ENCODE results near the gene CXCL10.

- TF ChIP-seq EP300 (IDR thresholded peaks at IDR 0.05; ENCODE audit: borderline replicate concordance), result no peak
- TF ChIP-seq, protein P1, sequence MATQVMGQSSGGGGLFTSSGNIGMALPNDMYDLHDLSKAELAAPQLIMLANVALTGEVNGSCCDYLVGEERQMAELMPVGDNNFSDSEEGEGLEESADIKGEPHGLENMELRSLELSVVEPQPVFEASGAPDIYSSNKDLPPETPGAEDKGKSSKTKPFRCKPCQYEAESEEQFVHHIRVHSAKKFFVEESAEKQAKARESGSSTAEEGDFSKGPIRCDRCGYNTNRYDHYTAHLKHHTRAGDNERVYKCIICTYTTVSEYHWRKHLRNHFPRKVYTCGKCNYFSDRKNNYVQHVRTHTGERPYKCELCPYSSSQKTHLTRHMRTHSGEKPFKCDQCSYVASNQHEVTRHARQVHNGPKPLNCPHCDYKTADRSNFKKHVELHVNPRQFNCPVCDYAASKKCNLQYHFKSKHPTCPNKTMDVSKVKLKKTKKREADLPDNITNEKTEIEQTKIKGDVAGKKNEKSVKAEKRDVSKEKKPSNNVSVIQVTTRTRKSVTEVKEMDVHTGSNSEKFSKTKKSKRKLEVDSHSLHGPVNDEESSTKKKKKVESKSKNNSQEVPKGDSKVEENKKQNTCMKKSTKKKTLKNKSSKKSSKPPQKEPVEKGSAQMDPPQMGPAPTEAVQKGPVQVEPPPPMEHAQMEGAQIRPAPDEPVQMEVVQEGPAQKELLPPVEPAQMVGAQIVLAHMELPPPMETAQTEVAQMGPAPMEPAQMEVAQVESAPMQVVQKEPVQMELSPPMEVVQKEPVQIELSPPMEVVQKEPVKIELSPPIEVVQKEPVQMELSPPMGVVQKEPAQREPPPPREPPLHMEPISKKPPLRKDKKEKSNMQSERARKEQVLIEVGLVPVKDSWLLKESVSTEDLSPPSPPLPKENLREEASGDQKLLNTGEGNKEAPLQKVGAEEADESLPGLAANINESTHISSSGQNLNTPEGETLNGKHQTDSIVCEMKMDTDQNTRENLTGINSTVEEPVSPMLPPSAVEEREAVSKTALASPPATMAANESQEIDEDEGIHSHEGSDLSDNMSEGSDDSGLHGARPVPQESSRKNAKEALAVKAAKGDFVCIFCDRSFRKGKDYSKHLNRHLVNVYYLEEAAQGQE (IDR thresholded peaks at IDR 0.05; ENCODE audit: low read depth), result no peak
- TF ChIP-seq, protein P2, sequence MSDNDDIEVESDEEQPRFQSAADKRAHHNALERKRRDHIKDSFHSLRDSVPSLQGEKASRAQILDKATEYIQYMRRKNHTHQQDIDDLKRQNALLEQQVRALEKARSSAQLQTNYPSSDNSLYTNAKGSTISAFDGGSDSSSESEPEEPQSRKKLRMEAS (IDR thresholded peaks at IDR 0.05), result no peak
- TF ChIP-seq TAF1 (IDR thresholded peaks at IDR 0.05; ENCODE audit: low read depth), result no peak
These were observed 26.2 kb downstream of the CXCL10 start for GRCh38 chr4:75997081-75997480.

Data from Ishikawa (cell line).